K562 (cell line): ENCODE data around the gene MT1X. TPM values are rescaled to one million over a fixed set of nuclear protein-coding genes. Genes with fewer than 3 reads are reported as not detected.
A peak's percentile ranks its signal among the peaks of the same experiment; 100 is the strongest.
"Not testable (repeated sequence)": the region's sequence is repeated elsewhere in the genome, so short reads cannot be mapped to it uniquely, and the experiment has no call there.

Source experiments
- ATAC-seq: fragments of 200-7000 bp; cut with Tn5 transposase; 3 replicates; pipeline ENCODE4 v1.9.1; 2020; ENCODE audit warnings: moderate library complexity
- BruUV-seq: library from RNA; stranded (reverse); fragments of 400-500 nt; replicated peaks from 2 replicates; lab custom pipeline; 2021; lab: Mats Ljungman, UMichigan
- CTCF ChIA-PET: fragments of 300-600 bp; formaldehyde crosslinking; extraction: SDS; loops from one replicate; lab custom pipeline; 2021; ENCODE audit warnings: low intra/inter-chr PET ratio; lab: Yijun Ruan, JAX
- POLR2A ChIA-PET: fragments of 300-600, 350-650 bp; sonication (Branson Sonifier 250); formaldehyde crosslinking; extraction: SDS; loops from one replicate; lab custom pipeline; 2021; ENCODE audit warnings: antibody characterized with exemption, inconsistent platforms; lab: Yijun Ruan, JAX
- DNase-seq, 4 experiments: peaks; one replicate each; pipeline versions ENCODE4 v3.0.0 to v3.0.0-alpha.2; 2011 to 2018; ENCODE audit warnings: low spot score in 3 of 4, mixed read lengths in 3 of 4; ENCODE audit errors: extremely low read depth in 1 of 4
- FAIRE-seq: peaks from 2 replicates; lab custom pipeline; 2011; peaks lifted over from hg19 to GRCh38; lab: Jason Lieb, UNC
- H2AFZ ChIP-seq: 2 replicates; pipeline ENCODE4 v1.6.0; 2011; ENCODE audit warnings: low read depth, low read length, control low read depth, inconsistent platforms
- H3K27ac ChIP-seq: fragments of 200-600 bp; 3 replicates; pipeline ENCODE4 v1.8.0; 2011; ENCODE audit warnings: low read depth, mild to moderate bottlenecking, control low read depth, inconsistent platforms, low read length, moderate library complexity, mixed read lengths; ENCODE audit errors: extremely low read depth
- H3K27me3 ChIP-seq, 2 experiments: fragments of 300-600 bp in 1 of 2; 2 replicates in 1 of 2; 3 replicates in 1 of 2; pipeline versions ENCODE4 v1.6.0 to v1.8.0; 2011; ENCODE audit warnings: inconsistent platforms in 2 of 2, low read length in 2 of 2, mild to moderate bottlenecking in 1 of 2, mixed read lengths in 1 of 2, moderate library complexity in 1 of 2; ENCODE audit not compliant: control insufficient read depth in 2 of 2, insufficient read depth in 2 of 2
- H3K36me3 ChIP-seq: fragments of 300-600 bp; 3 replicates; pipeline ENCODE4 v1.8.0; 2011; ENCODE audit warnings: mild to moderate bottlenecking, low read length, inconsistent platforms; ENCODE audit not compliant: control insufficient read depth, insufficient read depth
- H3K4me1 ChIP-seq, 2 experiments: fragments of 200-600 bp in 1 of 2; replicated peaks in 1 of 2; 2 replicates in 1 of 2; 3 replicates in 1 of 2; pipeline versions ENCODE4 v1.5.1 to v1.8.0; 2011; ENCODE audit warnings: inconsistent platforms in 2 of 2, low read length in 2 of 2, mild to moderate bottlenecking in 1 of 2, mixed read lengths in 1 of 2, moderate library complexity in 1 of 2; ENCODE audit not compliant: control insufficient read depth in 2 of 2, insufficient read depth in 2 of 2
- H3K4me2 ChIP-seq: 2 replicates; pipeline ENCODE4 v1.6.1; 2011; ENCODE audit warnings: low read length, control low read depth, inconsistent platforms, mixed read lengths; ENCODE audit not compliant: insufficient read depth
- H3K4me3 ChIP-seq: fragments of 200-600 bp; sonication (generic), shearing (Covaris generic); 2 replicates; pipeline ENCODE4 v1.5.1; 2016; ENCODE audit warnings: control low read depth, inconsistent platforms
- H3K79me2 ChIP-seq: fragments of 200-600 bp; 3 replicates; pipeline ENCODE4 v1.8.0; 2011; ENCODE audit warnings: low read length, inconsistent platforms; ENCODE audit not compliant: control insufficient read depth, insufficient read depth
- H3K9ac ChIP-seq, 2 experiments: 2 replicates each; pipeline versions ENCODE4 v1.6.0 to v1.6.1; 2011; ENCODE audit warnings: low read depth in 2 of 2, low read length in 2 of 2, control low read depth in 1 of 2, inconsistent platforms in 1 of 2, mild to moderate bottlenecking in 1 of 2, mixed read lengths in 1 of 2; ENCODE audit not compliant: insufficient read depth in 1 of 2
- H3K9me1 ChIP-seq: one replicate; pipeline ENCODE4 v1.6.0; 2011; ENCODE audit warnings: inconsistent platforms, mild to moderate bottlenecking, low read length, moderate library complexity; ENCODE audit not compliant: control insufficient read depth, insufficient read depth
- H3K9me3 ChIP-seq: replicated peaks from 2 replicates; pipeline ENCODE4 v1.5.1; 2011; ENCODE audit warnings: low read depth, low read length, inconsistent platforms; ENCODE audit not compliant: control insufficient read depth, insufficient read depth
- H4K20me1 ChIP-seq: replicated peaks from 2 replicates; pipeline ENCODE4 v1.6.1; 2011; ENCODE audit warnings: low read length, inconsistent platforms, mixed read lengths; ENCODE audit not compliant: control insufficient read depth, insufficient read depth
- PBX2 ChIP-seq, 2 experiments: IDR thresholded peaks in 1 of 2; conservative IDR thresholded peaks in 1 of 2; 2 replicates each; pipeline ENCODE4 v1.6.1; 2016; ENCODE audit warnings: low read depth in 2 of 2, mild to moderate bottlenecking in 1 of 2, missing compliant biosample characterization in 1 of 2, missing genetic modification characterization in 1 of 2, moderate library complexity in 1 of 2
- WGBS: fragments of 100-300 bp; shearing (Covaris generic); methylation state at CpG from one replicate; pipeline ENCODE4 v1.1.6; 2016; ENCODE audit warnings: low coverage, mixed read lengths; ENCODE audit not compliant: insufficient coverage; ENCODE audit errors: missing lambda C conversion rate; 5-methylcytosine and 5-hydroxymethylcytosine counted together
- in situ Hi-C: fragments of 300-500 bp; cut with MboI; formaldehyde crosslinking; loops from 4 replicates; pipeline ENCODE4 v1.15.0; 2018; ENCODE audit warnings: inconsistent platforms, mixed read lengths
- intact Hi-C: fragments of 100-400 bp; cut with micrococcal nuclease; formaldehyde crosslinking; loops from 2 replicates; pipeline ENCODE4 v1.14.2; 2022
- polyA plus RNA-seq, 8 experiments: library from polyadenylated mRNA; depleted of rRNA in 4 of 8; stranded (reverse) in 5 of 8; unstranded in 3 of 8; fragments of >200 nt; fragmentation: Nextera tagmentation in 2 of 8; fragmentation: Illumina TruSeq in 1 of 8; extraction: Ambion mirVana in 2 of 8; extraction: Trizol in 1 of 8; gene quantifications; 2 replicates each; pipeline versions ENCODE4 v1.2.1 to v1.2.3, GENCODE V29; 2011 to 2014; ENCODE audit warnings: inconsistent platforms in 1 of 8, missing spikeins in 1 of 8
- total RNA-seq, 7 experiments: library from RNA; depleted of rRNA in 6 of 7; stranded (reverse); fragments of >200 nt in 6 of 7; fragmentation: Illumina TruSeq in 2 of 7; extraction: Trizol in 2 of 7; gene quantifications; 2 replicates each; pipeline versions ENCODE4 v1.2.1 to v1.2.3, GENCODE V29; 2011 to 2021; ENCODE audit warnings: low replicate concordance in 1 of 7

Gene MT1X
- total and polyA plus RNA-seq, 9 of the 15 experiments (the other 6 are each of a cell fraction or from before 2014, with no cell fraction given) = 4.9 to 22.8 (median 8.7) TPM

DNA sequence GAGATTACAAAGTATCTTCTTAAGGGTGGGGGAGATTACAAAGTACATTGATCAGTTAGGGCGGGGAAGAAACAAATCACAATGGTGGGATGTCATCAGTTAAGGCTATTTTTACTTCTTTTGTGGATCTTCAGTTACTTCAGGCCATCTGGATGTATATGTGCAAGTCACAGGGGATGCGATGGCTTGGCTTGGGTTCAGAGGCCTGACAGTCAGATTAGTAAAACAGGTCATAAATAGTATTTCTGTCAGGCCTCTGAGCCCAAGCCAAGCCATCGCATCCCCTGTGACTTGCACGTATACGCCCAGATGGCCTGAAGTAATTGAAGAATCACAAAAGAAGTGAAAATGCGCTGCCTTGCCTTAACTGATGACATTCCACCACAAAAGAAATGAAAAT is 7.7 kb upstream of the MT1X start:
- H3K9me3 ChIP-seq; H3K4me3 ChIP-seq; H3K36me3 ChIP-seq; H3K9me1 ChIP-seq; H2AFZ ChIP-seq; H4K20me1 ChIP-seq; H3K4me1 ChIP-seq; H3K9ac ChIP-seq; ATAC-seq; in situ Hi-C loops; H3K27ac ChIP-seq; POLR2A ChIA-PET; DNase-seq; H3K79me2 ChIP-seq; H3K4me2 ChIP-seq; FAIRE-seq; BruUV-seq; TF ChIP-seq PBX2 (CRISPR knock-in tag; IDR thresholded peaks at IDR 0.05; ENCODE audit: low read depth): not testable (repeated sequence)
- 14% methylated on average over 6 of the region's 6 CpGs for WGBS
- 0 out of 2 replicates have a peak, but pooled peaks have one; percentile 29 for TF ChIP-seq PBX2 (tag; conservative IDR thresholded peaks at IDR 0.05; ENCODE audit: low read depth)
- peaks cover 27 to 52% of the 10 kb centered on the region in 2 experiments for H3K27me3 ChIP-seq
- CTCF ChIA-PET = interaction anchor here (0.8 to 1.9 kb wide), 3 partner anchors 27 to 115 kb away, joined by 3 to 17 read pairs (median 11); no protein-coding TSS in a partner anchor
- intact Hi-C loops = loop anchor here (1.0 kb wide), 1 partner anchor 28 kb away; no protein-coding TSS in a partner anchor
